Muscle layer of duodenum (tissue), 2 donors: ENCODE data around the gene STAG1.
"Not testable (repeated sequence)": the region's sequence is repeated elsewhere in the genome, so short reads cannot be mapped to it uniquely, and the experiment has no call there.

Source experiments
- H3K27ac ChIP-seq: one replicate; pipeline ENCODE4 v1.7.0; 2013; ENCODE audit warnings: mild to moderate bottlenecking, low read length
- H3K27me3 ChIP-seq: one replicate; pipeline ENCODE4 v1.7.0; 2013; ENCODE audit warnings: low read depth, mild to moderate bottlenecking, control low read depth, low read length
- H3K36me3 ChIP-seq, 2 donors: one replicate each; pipeline ENCODE4 v1.7.0; 2013; ENCODE audit warnings: low read length in 2 of 2, control low read depth in 1 of 2, mild to moderate bottlenecking in 1 of 2; ENCODE audit not compliant: insufficient read depth in 2 of 2, control insufficient read depth in 1 of 2
- H3K4me1 ChIP-seq, 2 donors: one replicate each; pipeline ENCODE4 v1.7.0; 2013; ENCODE audit warnings: low read length in 2 of 2, mild to moderate bottlenecking in 2 of 2, control low read depth in 1 of 2, moderate library complexity in 1 of 2; ENCODE audit not compliant: insufficient read depth in 2 of 2, control insufficient read depth in 1 of 2
- H3K4me3 ChIP-seq, 2 donors: one replicate each; pipeline ENCODE4 v1.7.0; 2013; ENCODE audit warnings: low read length in 2 of 2, low read depth in 1 of 2, mild to moderate bottlenecking in 1 of 2
- H3K9me3 ChIP-seq, 2 donors: one replicate each; pipeline ENCODE4 v1.7.0; 2013; ENCODE audit warnings: low read length in 2 of 2, control low read depth in 1 of 2, mild to moderate bottlenecking in 1 of 2; ENCODE audit not compliant: control insufficient read depth in 1 of 2
- donor health status: healthy.

The STAG1 gene

GRCh38 chr3:136495213-136495612, 257.0 kb downstream of the STAG1 start:
- Histone ChIP-seq H3K4me1 (no peaks in the 10 kb centered on the region), H3K9me3 (no peaks in the 10 kb centered on the region), H3K36me3 (peaks cover 6 to 37% of the 10 kb centered on the region in 2 donors), H3K27me3 (no peaks in the 10 kb centered on the region), H3K27ac (no peak overlapping the region), H3K4me3 (no peak overlapping the region)

- no peaks in the 10 kb centered on the region for H3K27me3 ChIP-seq
- H3K27ac ChIP-seq, result no peak overlapping the region
- no peaks in the 10 kb centered on the region for H3K4me1 ChIP-seq
- no peaks in the 10 kb centered on the region for H3K9me3 ChIP-seq
- H3K36me3 ChIP-seq, result peaks cover 6 to 40% of the 10 kb centered on the region in 2 donors
- no peak overlapping the region for H3K4me3 ChIP-seq
These were observed 261.4 kb downstream of the STAG1 start for GRCh38 chr3:136490646-136491405.

GRCh38 chr3:136485777-136486176, 266.4 kb downstream of the STAG1 start:
- no peak overlapping the region for H3K27ac ChIP-seq
- no peaks in the 10 kb centered on the region for H3K9me3 ChIP-seq
- no peaks in the 10 kb centered on the region for H3K4me1 ChIP-seq
- H3K4me3 ChIP-seq, result no peak overlapping the region
- no peaks in the 10 kb centered on the region for H3K27me3 ChIP-seq
- H3K36me3 ChIP-seq, result peaks cover 0 to 11% of the 10 kb centered on the region in 2 donors

- peaks cover 8 to 35% of the 10 kb centered on the region in 2 donors for H3K36me3 ChIP-seq
- no peaks in the 10 kb centered on the region for H3K4me1 ChIP-seq
- no peaks in the 10 kb centered on the region for H3K9me3 ChIP-seq
- no peak overlapping the region for H3K4me3 ChIP-seq
- H3K27ac ChIP-seq, result no peak overlapping the region
- H3K27me3 ChIP-seq, result no peaks in the 10 kb centered on the region
These were observed 275.9 kb downstream of the STAG1 start for GRCh38 chr3:136476280-136476679.

- H3K27ac ChIP-seq, H3K4me1 ChIP-seq, H3K9me3 ChIP-seq, H3K27me3 ChIP-seq, H3K4me3 ChIP-seq: not testable (repeated sequence)
- H3K36me3 ChIP-seq, result peaks cover 8 to 35% of the 10 kb centered on the region in 2 donors
These were observed 277.3 kb downstream of the STAG1 start for GRCh38 chr3:136474876-136475275.

- H3K27ac ChIP-seq, result no peak overlapping the region
- H3K27me3 ChIP-seq, result no peaks in the 10 kb centered on the region
- no peaks in the 10 kb centered on the region for H3K4me1 ChIP-seq
- H3K9me3 ChIP-seq, result no peaks in the 10 kb centered on the region
- H3K4me3 ChIP-seq, result no peak overlapping the region
- H3K36me3 ChIP-seq, result peaks cover 8 to 35% of the 10 kb centered on the region in 2 donors
These were observed 278.4 kb downstream of the STAG1 start for GRCh38 chr3:136473716-136474326.

GRCh38 chr3:136465296-136465695, 286.9 kb downstream of the STAG1 start:
- H3K9me3 ChIP-seq, result no peaks in the 10 kb centered on the region
- no peaks in the 10 kb centered on the region for H3K27me3 ChIP-seq
- H3K4me1 ChIP-seq, result no peaks in the 10 kb centered on the region
- peaks cover 0 to 4% of the 10 kb centered on the region in 2 donors for H3K36me3 ChIP-seq
- H3K27ac ChIP-seq, result no peak overlapping the region
- H3K4me3 ChIP-seq, result no peak overlapping the region

- Histone ChIP-seq H3K9me3 (no peaks in the 10 kb centered on the region), H3K4me3 (no peak overlapping the region), H3K4me1 (no peaks in the 10 kb centered on the region), H3K27me3 (no peaks in the 10 kb centered on the region), H3K27ac (no peak overlapping the region), H3K36me3 (peaks cover 0 to 4% of the 10 kb centered on the region in 2 donors)
These were observed 287.7 kb downstream of the STAG1 start for GRCh38 chr3:136464502-136464901.

- Histone ChIP-seq H3K4me1 (no peaks in the 10 kb centered on the region), H3K27ac (no peak overlapping the region), H3K27me3 (no peaks in the 10 kb centered on the region), H3K9me3 (peaks cover 0 to 3% of the 10 kb centered on the region in 2 donors), H3K36me3 (peaks cover 0 to 4% of the 10 kb centered on the region in 2 donors), H3K4me3 (no peak overlapping the region)
These were observed 289.0 kb downstream of the STAG1 start for GRCh38 chr3:136463170-136463569.

GRCh38 chr3:136457793-136458192, 294.4 kb downstream of the STAG1 start:
- peaks cover 23 to 30% of the 10 kb centered on the region in 2 donors for H3K9me3 ChIP-seq
- peak overlapping the region in 1 of 2 donors; percentile 45 for H3K4me3 ChIP-seq
- H3K27ac ChIP-seq, result no peak overlapping the region
- no peaks in the 10 kb centered on the region for H3K27me3 ChIP-seq
- H3K4me1 ChIP-seq, result no peaks in the 10 kb centered on the region
- H3K36me3 ChIP-seq, result peaks cover 8 to 34% of the 10 kb centered on the region in 2 donors

- H3K27ac ChIP-seq, result no peak overlapping the region
These were observed 296.0 kb downstream of the STAG1 start for GRCh38 chr3:136456196-136456595.

More at GRCh38 chr3:136456196-136456595, 296.0 kb downstream of the STAG1 start:
- Histone ChIP-seq H3K27me3 (no peaks in the 10 kb centered on the region), H3K9me3 (peaks cover 23 to 30% of the 10 kb centered on the region in 2 donors), H3K4me3 (peak overlapping the region; percentile 22 to 45), H3K4me1 (no peaks in the 10 kb centered on the region), H3K36me3 (peaks cover 8 to 34% of the 10 kb centered on the region in 2 donors)
